Measurements from ENCODE around the gene CHRNB4.

- TF ChIP-seq CTCF (conservative IDR thresholded peaks at IDR 0.05): no peak
- TF ChIP-seq ZFX (IDR thresholded peaks at IDR 0.05): no peak
Measured at GRCh38 chr15:78672285-78673014, 31.4 kb upstream of the CHRNB4 start.
